ENCODE measurements around the gene NUP98. TPM values are rescaled to one million over a fixed set of nuclear protein-coding genes. Genes with fewer than 3 reads are reported as not detected.

The NUP98 gene
- total RNA-seq, 2 experiments from 2014 or later: 102 to 115 TPM

DNA sequence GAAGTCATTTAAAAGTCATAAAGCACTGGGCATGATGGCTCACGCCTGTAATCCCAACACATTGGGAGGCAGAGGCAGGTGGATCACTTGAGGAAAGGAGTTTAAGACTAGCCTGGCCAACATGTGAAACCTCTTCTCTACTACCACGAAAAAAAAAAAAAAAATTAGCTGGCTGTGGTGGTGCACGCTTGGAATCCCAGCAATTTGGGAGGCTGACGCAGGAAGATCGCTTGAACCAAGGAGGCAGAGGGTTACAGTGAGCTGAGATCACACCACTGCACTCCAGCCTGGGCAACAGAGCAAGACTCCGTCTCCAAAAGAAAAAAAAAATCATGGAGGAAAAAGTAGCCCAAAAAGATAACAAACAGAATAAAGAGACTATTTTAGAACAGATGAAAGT, 42.2 kb downstream of the NUP98 start:
- ChIA-PET POLR2A (no interaction called here), CTCF (ENCODE audit: unreplicated experiment) (no interaction called here)
- DNase-seq (ENCODE audit: low spot score): no peak
- Histone ChIP-seq H3K4me1 (ENCODE audit: insufficient read depth, low read length, poor library complexity, severe bottlenecking) (no peaks in the 10 kb centered on the region), H3K4me2 (ENCODE audit: low read length) (no peak overlapping the region), H3K27ac (ENCODE audit: low read depth, low read length, poor library complexity, severe bottlenecking) (no peak overlapping the region), H3K36me3 (ENCODE audit: insufficient read depth, low read length) (peaks cover 94% of the 10 kb centered on the region), H4K20me1 (ENCODE audit: insufficient read depth, low read length) (no peaks in the 10 kb centered on the region), H3K9me2 (ENCODE audit: insufficient read depth, low read length) (no peaks in the 10 kb centered on the region), H3K4me3 (ENCODE audit: low read depth, low read length, poor library complexity, severe bottlenecking) (no peak overlapping the region), H3K9me3 (ENCODE audit: low read length) (no peaks in the 10 kb centered on the region), H2AFZ (ENCODE audit: low read length) (no peak overlapping the region), H3K79me2 (ENCODE audit: insufficient read depth, low read depth, low read length) (no peaks in the 10 kb centered on the region)
- intact Hi-C loops (cut with micrococcal nuclease; ENCODE audit: unreplicated experiment): no loop called here
- TF ChIP-seq, protein P1, sequence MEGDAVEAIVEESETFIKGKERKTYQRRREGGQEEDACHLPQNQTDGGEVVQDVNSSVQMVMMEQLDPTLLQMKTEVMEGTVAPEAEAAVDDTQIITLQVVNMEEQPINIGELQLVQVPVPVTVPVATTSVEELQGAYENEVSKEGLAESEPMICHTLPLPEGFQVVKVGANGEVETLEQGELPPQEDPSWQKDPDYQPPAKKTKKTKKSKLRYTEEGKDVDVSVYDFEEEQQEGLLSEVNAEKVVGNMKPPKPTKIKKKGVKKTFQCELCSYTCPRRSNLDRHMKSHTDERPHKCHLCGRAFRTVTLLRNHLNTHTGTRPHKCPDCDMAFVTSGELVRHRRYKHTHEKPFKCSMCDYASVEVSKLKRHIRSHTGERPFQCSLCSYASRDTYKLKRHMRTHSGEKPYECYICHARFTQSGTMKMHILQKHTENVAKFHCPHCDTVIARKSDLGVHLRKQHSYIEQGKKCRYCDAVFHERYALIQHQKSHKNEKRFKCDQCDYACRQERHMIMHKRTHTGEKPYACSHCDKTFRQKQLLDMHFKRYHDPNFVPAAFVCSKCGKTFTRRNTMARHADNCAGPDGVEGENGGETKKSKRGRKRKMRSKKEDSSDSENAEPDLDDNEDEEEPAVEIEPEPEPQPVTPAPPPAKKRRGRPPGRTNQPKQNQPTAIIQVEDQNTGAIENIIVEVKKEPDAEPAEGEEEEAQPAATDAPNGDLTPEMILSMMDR (conservative IDR thresholded peaks at IDR 0.05; ENCODE audit: low read length): no peak
- no peak for TF ChIP-seq EZH2phosphoT487 (IDR thresholded peaks at IDR 0.05; ENCODE audit: borderline replicate concordance, low read depth, low read length)
- BruUV-seq (replicated peaks): no TSS peak

DNA sequence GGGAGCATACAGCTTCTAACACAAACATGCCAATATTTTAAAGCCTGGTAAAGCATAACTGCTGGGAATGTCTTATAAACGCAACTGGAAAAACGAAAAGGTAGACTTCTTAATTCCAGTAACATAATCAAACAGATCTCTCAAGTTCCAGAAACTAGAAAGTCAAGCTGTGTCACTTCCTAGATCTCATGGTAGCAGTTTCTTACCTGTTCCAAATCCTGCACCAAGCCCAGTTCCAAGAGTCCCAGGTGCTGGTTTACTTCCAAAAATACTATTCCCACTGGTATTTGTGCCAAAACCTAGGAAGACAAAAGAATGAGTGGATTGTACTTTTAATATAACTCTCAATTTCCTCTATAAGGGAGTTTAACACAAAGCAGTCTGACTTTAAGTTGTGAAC, 44.2 kb downstream of the NUP98 start:
- ChIA-PET POLR2A (no interaction called here), CTCF (ENCODE audit: unreplicated experiment) (no interaction called here)
- BruUV-seq (replicated peaks): no TSS peak
- H2AFZ ChIP-seq (ENCODE audit: low read length): no peak overlapping the region
- no peaks in the 10 kb centered on the region for H4K20me1 ChIP-seq (ENCODE audit: insufficient read depth, low read length)
- H3K9me3 ChIP-seq (ENCODE audit: low read length): no peaks in the 10 kb centered on the region
- H3K9me2 ChIP-seq (ENCODE audit: insufficient read depth, low read length): no peaks in the 10 kb centered on the region
- TF ChIP-seq EZH2phosphoT487 (IDR thresholded peaks at IDR 0.05; ENCODE audit: borderline replicate concordance, low read depth, low read length): no peak
- TF ChIP-seq, protein P1 (conservative IDR thresholded peaks at IDR 0.05; ENCODE audit: low read length): no peak
- H3K36me3 ChIP-seq (ENCODE audit: insufficient read depth, low read length): peaks cover 89% of the 10 kb centered on the region
- H3K27ac ChIP-seq (ENCODE audit: low read depth, low read length, poor library complexity, severe bottlenecking): no peak overlapping the region
- no peak for DNase-seq (ENCODE audit: low spot score)
- H3K4me3 ChIP-seq (ENCODE audit: low read depth, low read length, poor library complexity, severe bottlenecking): no peak overlapping the region
- no peaks in the 10 kb centered on the region for H3K4me1 ChIP-seq (ENCODE audit: insufficient read depth, low read length, poor library complexity, severe bottlenecking)
- no peaks in the 10 kb centered on the region for H3K79me2 ChIP-seq (ENCODE audit: insufficient read depth, low read depth, low read length)
- H3K4me2 ChIP-seq (ENCODE audit: low read length): no peak overlapping the region
- intact Hi-C loops (cut with micrococcal nuclease; ENCODE audit: unreplicated experiment): loop anchor here (5.0 kb wide), 1 partner anchor 41 kb away; no protein-coding TSS in a partner anchor

DNA sequence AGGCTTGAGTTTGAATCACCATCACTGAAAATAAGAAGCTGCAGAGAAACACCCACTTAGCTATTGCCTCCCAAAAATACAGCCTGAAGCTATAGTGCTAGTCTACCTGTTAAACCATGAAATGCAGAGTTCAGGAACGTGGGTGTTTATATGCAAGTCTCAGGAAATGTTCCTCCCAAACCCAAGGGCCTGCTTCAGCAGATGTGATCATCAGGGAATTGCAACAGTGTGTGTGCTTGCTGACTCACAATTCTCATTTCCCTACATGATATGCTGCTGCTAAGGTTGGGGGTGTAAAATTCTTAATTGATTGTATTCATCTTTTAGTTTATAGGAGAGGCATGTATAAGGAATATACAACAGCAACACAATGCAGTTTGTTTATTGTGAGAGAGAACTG, 49.6 kb downstream of the NUP98 start:
- Histone ChIP-seq H4K20me1 (ENCODE audit: insufficient read depth, low read length) (no peaks in the 10 kb centered on the region), H3K4me1 (ENCODE audit: insufficient read depth, low read length, poor library complexity, severe bottlenecking) (no peaks in the 10 kb centered on the region), H3K4me2 (ENCODE audit: low read length) (no peak overlapping the region), H3K4me3 (ENCODE audit: low read depth, low read length, poor library complexity, severe bottlenecking) (no peak overlapping the region), H3K27ac (ENCODE audit: low read depth, low read length, poor library complexity, severe bottlenecking) (no peak overlapping the region), H3K9me2 (ENCODE audit: insufficient read depth, low read length) (no peaks in the 10 kb centered on the region), H3K36me3 (ENCODE audit: insufficient read depth, low read length) (peaks cover 91% of the 10 kb centered on the region), H3K9me3 (ENCODE audit: low read length) (no peaks in the 10 kb centered on the region), H3K79me2 (ENCODE audit: insufficient read depth, low read depth, low read length) (no peaks in the 10 kb centered on the region), H2AFZ (ENCODE audit: low read length) (no peak overlapping the region)
- intact Hi-C loops (cut with micrococcal nuclease; ENCODE audit: unreplicated experiment): no loop called here
- POLR2A ChIA-PET: interaction anchor here (2.0 kb wide), 1 partner anchor 13 kb away, joined by 7 read pairs; no protein-coding TSS in a partner anchor
- TF ChIP-seq EZH2phosphoT487 (IDR thresholded peaks at IDR 0.05; ENCODE audit: borderline replicate concordance, low read depth, low read length): no peak
- TF ChIP-seq, protein P1 (conservative IDR thresholded peaks at IDR 0.05; ENCODE audit: low read length): no peak
- BruUV-seq (replicated peaks): no TSS peak
- DNase-seq (ENCODE audit: low spot score): no peak
- CTCF ChIA-PET (ENCODE audit: unreplicated experiment): no interaction called here

Data from OCI-LY7 (cell line).